K562 (cell line): Measurements from ENCODE around the gene TFPT. TPM values are rescaled to one million over a fixed set of nuclear protein-coding genes. Genes with fewer than 3 reads are reported as not detected.

Experiments used
- ARID3A ChIP-seq: IDR thresholded peaks from 2 replicates; pipeline ENCODE4 v1.6.1; 2012; ENCODE audit warnings: low read depth, low read length, improper control_type of control experiment, borderline replicate concordance
- BRCA1 ChIP-seq, 2 experiments: fragments of 450-650 bp in 1 of 2; sonication (generic) in 1 of 2; formaldehyde crosslinking in 1 of 2; IDR thresholded peaks; 2 replicates each; pipeline versions ENCODE4 v1.5.0 to v1.6.1; 2017 to 2020; ENCODE audit warnings: mild to moderate bottlenecking in 1 of 2, missing genetic modification reagents in 1 of 2
- CCNT2 ChIP-seq: IDR thresholded peaks from 2 replicates; pipeline ENCODE4 v1.6.1; 2011; ENCODE audit warnings: borderline replicate concordance, low read depth, mild to moderate bottlenecking, moderate library complexity, mixed read lengths, low read length; ENCODE audit not compliant: insufficient read length; ENCODE audit errors: extremely low read depth
- CHD2 ChIP-seq: IDR thresholded peaks from 2 replicates; pipeline ENCODE4 v1.6.1; 2011; ENCODE audit warnings: low read depth, low read length
- DEAF1 ChIP-seq: fragments of 450-650 bp; formaldehyde crosslinking; IDR thresholded peaks from 2 replicates; pipeline ENCODE4 v1.4.0; 2020; ENCODE audit warnings: mild to moderate bottlenecking, moderate library complexity
- ESRRB ChIP-seq: fragments of 250-450 bp; sonication (Bioruptor Pico); IDR thresholded peaks from 2 replicates; pipeline ENCODE4 v1.5.0; 2020; ENCODE audit warnings: mild to moderate bottlenecking, moderate library complexity, borderline replicate concordance
- HNRNPL ChIP-seq: fragments of 200-400 bp; formaldehyde crosslinking; IDR thresholded peaks from 2 replicates; pipeline ENCODE4 v1.6.1; 2017; ENCODE audit warnings: low read depth, mild to moderate bottlenecking, low read length
- JUNB ChIP-seq: fragments of 450-650 bp; formaldehyde crosslinking; conservative IDR thresholded peaks from 2 replicates; pipeline ENCODE4 v1.4.0; 2020; ENCODE audit warnings: mild to moderate bottlenecking
- MITF ChIP-seq: IDR thresholded peaks from 2 replicates; pipeline ENCODE4 v1.6.1; 2014; ENCODE audit warnings: antibody characterized with exemption
- MTA1 ChIP-seq: fragments of 450-650 bp; IDR thresholded peaks from 2 replicates; pipeline ENCODE4 v1.6.1; 2017; ENCODE audit warnings: borderline replicate concordance
- MTA2 ChIP-seq: fragments of 450-650 bp; IDR thresholded peaks from 2 replicates; pipeline ENCODE4 v1.6.1; 2016; ENCODE audit warnings: low read depth
- NR1H2 ChIP-seq: sonication (generic); formaldehyde crosslinking; IDR thresholded peaks from 2 replicates; pipeline ENCODE4 v1.4.0; 2020; ENCODE audit warnings: mild to moderate bottlenecking, missing genetic modification reagents
- SIN3A ChIP-seq, 2 experiments: fragments of 150-350 bp in 1 of 2; IDR thresholded peaks; 2 replicates each; pipeline ENCODE4 v1.6.1; 2011 to 2016; ENCODE audit warnings: borderline replicate concordance in 2 of 2, low read depth in 2 of 2, low read length in 2 of 2, mild to moderate bottlenecking in 2 of 2, moderate library complexity in 2 of 2; ENCODE audit not compliant: control insufficient read depth in 1 of 2
- SMAD3 ChIP-seq: fragments of 450-650 bp; formaldehyde crosslinking; conservative IDR thresholded peaks from 2 replicates; pipeline ENCODE4 v1.4.0; 2020; ENCODE audit warnings: mild to moderate bottlenecking
- SREBF1 ChIP-seq: fragments of 150-350 bp; IDR thresholded peaks from 2 replicates; pipeline ENCODE4 v1.6.1; 2014; ENCODE audit warnings: antibody characterized with exemption, low read depth, low read length, borderline replicate concordance
- ZBTB26 ChIP-seq: fragments of 450-650 bp; formaldehyde crosslinking; IDR thresholded peaks from 2 replicates; pipeline ENCODE4 v1.4.0; 2022; ENCODE audit warnings: missing genetic modification characterization
- ZBTB33 ChIP-seq: sonication (generic); formaldehyde crosslinking; IDR thresholded peaks from 2 replicates; pipeline ENCODE4 v1.8.1; 2023; ENCODE audit warnings: mild to moderate bottlenecking, missing genetic modification reagents
- ZNF347 ChIP-seq: fragments of 450-650 bp; formaldehyde crosslinking; IDR thresholded peaks from 2 replicates; pipeline ENCODE4 v1.4.0; 2020; ENCODE audit warnings: low read depth, mild to moderate bottlenecking, moderate library complexity
- ZNF551 ChIP-seq: fragments of 250-450 bp; sonication (Bioruptor Pico); IDR thresholded peaks from 2 replicates; pipeline ENCODE4 v1.5.0; 2021; ENCODE audit warnings: mild to moderate bottlenecking, moderate library complexity
- polyA plus RNA-seq, 8 experiments: library from polyadenylated mRNA; depleted of rRNA in 4 of 8; stranded (reverse) in 5 of 8; unstranded in 3 of 8; fragments of >200 nt; fragmentation: Nextera tagmentation in 2 of 8; fragmentation: Illumina TruSeq in 1 of 8; extraction: Ambion mirVana in 2 of 8; extraction: Trizol in 1 of 8; gene quantifications; 2 replicates each; pipeline versions ENCODE4 v1.2.1 to v1.2.3, GENCODE V29; 2011 to 2014; ENCODE audit warnings: inconsistent platforms in 1 of 8, missing spikeins in 1 of 8
- total RNA-seq, 7 experiments: library from RNA; depleted of rRNA in 6 of 7; stranded (reverse); fragments of >200 nt in 6 of 7; fragmentation: Illumina TruSeq in 2 of 7; extraction: Trizol in 2 of 7; gene quantifications; 2 replicates each; pipeline versions ENCODE4 v1.2.1 to v1.2.3, GENCODE V29; 2011 to 2021; ENCODE audit warnings: low replicate concordance in 1 of 7

TFPT gene
- total and polyA plus RNA-seq, 9 of the 15 experiments (the other 6 are each of a cell fraction or from before 2014, with no cell fraction given) = 0.72 to 16.4 (median 9.2) TPM

GRCh38 chr19:54159352-54160181 lies 44.1 kb upstream of the TFPT start, which contains the start of gene LENG1 (continued):
- no peak for TF ChIP-seq DEAF1 (CRISPR knock-in tag)
- peak; percentile 90 for TF ChIP-seq HNRNPL
- no peak for TF ChIP-seq MITF
- TF ChIP-seq MTA1 = peak; percentile 47; the same call in 1 of the 2 replicates
- no peak for TF ChIP-seq MTA2
- TF ChIP-seq ZNF551 (CRISPR knock-in tag) = no peak
- TF ChIP-seq BRCA1 (IDR thresholded peaks at IDR 0.05) = no peak
- TF ChIP-seq BRCA1 (CRISPR knock-in tag; IDR thresholded peaks at IDR 0.05) = no peak
- TF ChIP-seq ZNF347 = no peak
- TF ChIP-seq ESRRB = no peak
- TF ChIP-seq JUNB (CRISPR knock-in tag) = no peak
- no peak for TF ChIP-seq ZBTB26 (CRISPR knock-in tag)
- no peak for TF ChIP-seq SREBF1
- TF ChIP-seq ARID3A = peak; percentile 42; the same call in 1 of the 2 replicates
- no peak for TF ChIP-seq ZBTB33
- peak; percentile 71 for TF ChIP-seq CCNT2
- TF ChIP-seq CHD2 = peak; percentile 88
- no peak for TF ChIP-seq SMAD3 (CRISPR knock-in tag)
- TF ChIP-seq SIN3A (IDR thresholded peaks at IDR 0.05; ENCODE audit: borderline replicate concordance in 2 of 2, control insufficient read depth in 1 of 2, low read depth in 2 of 2, low read length in 2 of 2) = peak in 1 of 2 experiments; percentile 71; a peak in 3 of 4 replicates
- no peak for TF ChIP-seq NR1H2 (CRISPR knock-in tag)
